GM10266 (cell line): ENCODE measurements around the gene OPN1LW.
"Not testable (repeated sequence)": the region's sequence is repeated elsewhere in the genome, so short reads cannot be mapped to it uniquely, and the experiment has no call there.

Source experiments
- DNase-seq: peaks from one replicate; pipeline ENCODE4 v3.0.0; 2012; ENCODE audit errors: extremely low spot score
- CTCF ChIP-seq: IDR thresholded peaks from 2 replicates; pipeline ENCODE4 v1.5.1; 2012; ENCODE audit warnings: mild to moderate bottlenecking, low read depth; ENCODE audit not compliant: control insufficient read depth, insufficient read depth; ENCODE audit errors: missing control alignments

Gene OPN1LW

GRCh38 chrX:154135458-154136229, 8.4 kb upstream of the OPN1LW start:
- no peak for TF ChIP-seq CTCF
- DNase-seq: no peak

GRCh38 chrX:154136627-154137161, 7.3 kb upstream of the OPN1LW start:
- peak; percentile 71 for DNase-seq
- TF ChIP-seq CTCF: peak; percentile 68

GRCh38 chrX:154138857-154139256, 5.2 kb upstream of the OPN1LW start:
- DNase-seq: no peak
- TF ChIP-seq CTCF: no peak

GRCh38 chrX:154140206-154140605, 3.8 kb upstream of the OPN1LW start:
- no peak for TF ChIP-seq CTCF
- DNase-seq: no peak

- TF ChIP-seq CTCF: no peak
- DNase-seq: no peak
These were observed 3.3 kb upstream of the OPN1LW start for GRCh38 chrX:154140742-154141141.

GRCh38 chrX:154142386-154142785, 1.7 kb upstream of the OPN1LW start:
- no peak for DNase-seq
- no peak for TF ChIP-seq CTCF

GRCh38 chrX:154142950-154143745, 895 bp upstream of the OPN1LW start:
- DNase-seq: no peak
- no peak for TF ChIP-seq CTCF

- not testable (repeated sequence) for DNase-seq
These were observed 7.0 kb downstream of the OPN1LW start for GRCh38 chrX:154151030-154151429.

- DNase-seq: not testable (repeated sequence)
These were observed 12.2 kb downstream of the OPN1LW start for GRCh38 chrX:154156221-154156620.

GRCh38 chrX:154157207-154157606, 13.2 kb downstream of the OPN1LW start:
- DNase-seq: not testable (repeated sequence)

GRCh38 chrX:154159345-154159744, 15.3 kb downstream of the OPN1LW start:
- DNase-seq: not testable (repeated sequence)
